Hematopoietic multipotent progenitor cell treated with erythropoietin and hydrocortisone succinate and interleukin-3 and kit ligand, for 17 days (in vitro differentiated cells): ENCODE data around the gene STRIP1.

Source experiments
- DNase-seq: peaks from one replicate; pipeline ENCODE4 v3.0.0-alpha.2; 2015; ENCODE audit warnings: low spot score

The STRIP1 gene, protein sequence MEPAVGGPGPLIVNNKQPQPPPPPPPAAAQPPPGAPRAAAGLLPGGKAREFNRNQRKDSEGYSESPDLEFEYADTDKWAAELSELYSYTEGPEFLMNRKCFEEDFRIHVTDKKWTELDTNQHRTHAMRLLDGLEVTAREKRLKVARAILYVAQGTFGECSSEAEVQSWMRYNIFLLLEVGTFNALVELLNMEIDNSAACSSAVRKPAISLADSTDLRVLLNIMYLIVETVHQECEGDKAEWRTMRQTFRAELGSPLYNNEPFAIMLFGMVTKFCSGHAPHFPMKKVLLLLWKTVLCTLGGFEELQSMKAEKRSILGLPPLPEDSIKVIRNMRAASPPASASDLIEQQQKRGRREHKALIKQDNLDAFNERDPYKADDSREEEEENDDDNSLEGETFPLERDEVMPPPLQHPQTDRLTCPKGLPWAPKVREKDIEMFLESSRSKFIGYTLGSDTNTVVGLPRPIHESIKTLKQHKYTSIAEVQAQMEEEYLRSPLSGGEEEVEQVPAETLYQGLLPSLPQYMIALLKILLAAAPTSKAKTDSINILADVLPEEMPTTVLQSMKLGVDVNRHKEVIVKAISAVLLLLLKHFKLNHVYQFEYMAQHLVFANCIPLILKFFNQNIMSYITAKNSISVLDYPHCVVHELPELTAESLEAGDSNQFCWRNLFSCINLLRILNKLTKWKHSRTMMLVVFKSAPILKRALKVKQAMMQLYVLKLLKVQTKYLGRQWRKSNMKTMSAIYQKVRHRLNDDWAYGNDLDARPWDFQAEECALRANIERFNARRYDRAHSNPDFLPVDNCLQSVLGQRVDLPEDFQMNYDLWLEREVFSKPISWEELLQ

GRCh38 chr1:110034451-110035235, at the start of gene STRIP1:
Gene STRIP1 (plus strand): TSS chr1:110034624. CDS start chr1:110034638, 14 bp downstream.
- DNase-seq: peak; percentile 97

DNA sequence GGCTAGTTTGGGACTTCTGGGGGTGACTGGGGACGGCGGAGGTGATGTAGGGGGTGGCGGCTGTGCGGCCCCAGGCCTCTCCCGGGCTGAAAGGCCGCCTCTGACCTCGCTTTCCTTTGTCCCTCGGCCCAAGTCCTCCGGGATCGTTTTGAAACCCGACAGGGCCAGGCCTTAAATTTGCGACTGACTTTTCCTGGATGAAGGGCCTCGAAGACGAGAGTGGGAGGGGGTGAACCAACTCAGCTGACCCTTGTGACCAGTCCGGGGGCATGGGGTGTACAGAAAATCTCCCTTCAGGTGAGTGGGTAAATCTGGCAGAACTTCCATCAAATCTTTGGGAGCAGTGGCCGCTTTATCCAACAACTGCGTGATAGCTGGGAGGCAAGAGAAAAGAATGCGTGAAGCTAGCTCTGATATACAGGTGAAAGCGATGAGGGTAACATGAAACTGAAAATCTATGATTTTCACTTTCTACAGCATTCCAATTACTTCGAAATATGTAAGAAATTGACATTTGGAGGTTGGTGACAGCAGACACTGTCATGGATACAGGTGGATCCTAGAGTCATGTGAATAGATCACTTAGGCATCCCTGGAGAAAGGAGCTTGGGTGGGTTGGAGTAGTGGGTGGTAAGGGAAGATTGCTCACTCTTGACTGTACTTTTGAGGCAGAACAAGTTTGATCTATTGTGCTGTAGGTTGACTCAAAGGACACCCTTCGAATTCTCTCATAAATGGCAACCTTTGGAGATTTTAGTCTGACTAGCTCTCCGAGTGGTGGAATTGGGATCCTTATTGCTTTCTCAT, 49.0 kb upstream of the STRIP1 start:
- DNase-seq: peak; percentile 27

GRCh38 chr1:109986054-109986444, 48.4 kb upstream of the STRIP1 start:
- DNase-seq: no peak

DNA sequence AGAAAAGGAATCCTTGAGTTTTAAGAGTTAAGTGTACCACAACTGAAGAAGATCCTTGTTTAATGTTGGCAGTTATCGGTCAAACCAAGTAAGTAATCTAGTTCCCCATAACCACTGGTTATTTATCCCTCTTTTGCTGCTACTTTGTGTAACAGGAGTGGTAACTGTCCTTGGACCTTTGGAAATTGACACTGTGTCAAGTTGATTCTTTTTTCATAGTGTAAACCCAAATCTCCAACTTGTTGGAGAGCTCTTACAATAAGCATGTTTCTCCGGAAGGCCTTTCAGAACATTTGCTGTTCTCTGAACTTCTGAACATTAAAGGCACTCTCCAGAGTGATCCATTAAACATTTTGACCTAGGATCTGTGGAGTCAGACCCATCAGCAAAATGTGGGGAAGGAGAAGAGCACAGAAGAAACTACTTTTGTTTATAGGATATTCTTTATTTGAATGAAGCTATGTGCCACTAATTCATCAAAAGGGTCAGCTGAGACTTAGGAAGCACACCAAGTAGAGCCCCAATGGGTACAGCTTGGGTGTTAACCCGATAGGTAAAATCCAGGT, 46.0 kb upstream of the STRIP1 start:
- no peak for DNase-seq

DNA sequence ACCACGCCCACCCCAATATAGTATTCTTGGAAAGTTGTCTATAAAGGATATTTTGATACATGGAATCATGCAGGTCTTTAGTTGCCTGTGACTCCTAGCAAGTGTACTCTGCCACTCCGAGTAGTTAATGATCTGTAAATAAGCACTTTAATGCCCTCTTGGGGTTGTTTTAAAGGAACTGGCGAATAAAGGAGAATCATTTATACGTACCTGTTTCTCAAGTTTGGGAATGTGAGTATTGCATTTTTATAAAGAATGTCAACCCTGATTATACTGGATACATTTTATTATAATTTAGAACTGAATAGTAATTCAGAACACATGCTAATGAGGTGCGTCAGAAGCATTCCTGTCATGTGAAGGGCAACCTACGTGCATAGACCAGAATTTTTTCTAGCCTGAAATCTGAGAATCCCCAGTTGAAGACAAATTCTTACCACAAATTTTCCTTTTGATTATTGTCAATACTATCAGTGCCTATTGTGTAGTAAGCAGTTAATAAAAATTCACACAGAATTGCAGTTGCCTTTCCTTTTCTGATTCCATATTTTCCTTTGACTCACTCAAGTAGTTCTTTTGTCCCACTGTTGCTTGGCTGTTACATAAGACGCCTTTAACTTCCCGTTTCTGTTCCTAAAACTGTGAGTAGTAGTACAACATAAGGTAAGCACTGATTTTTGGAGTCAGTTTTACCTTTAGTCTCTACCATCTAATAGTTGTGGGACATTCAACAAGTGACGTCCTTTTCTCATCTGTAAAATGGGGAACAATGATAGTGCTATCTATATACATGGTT, 44.7 kb upstream of the STRIP1 start:
- DNase-seq: no peak

DNA sequence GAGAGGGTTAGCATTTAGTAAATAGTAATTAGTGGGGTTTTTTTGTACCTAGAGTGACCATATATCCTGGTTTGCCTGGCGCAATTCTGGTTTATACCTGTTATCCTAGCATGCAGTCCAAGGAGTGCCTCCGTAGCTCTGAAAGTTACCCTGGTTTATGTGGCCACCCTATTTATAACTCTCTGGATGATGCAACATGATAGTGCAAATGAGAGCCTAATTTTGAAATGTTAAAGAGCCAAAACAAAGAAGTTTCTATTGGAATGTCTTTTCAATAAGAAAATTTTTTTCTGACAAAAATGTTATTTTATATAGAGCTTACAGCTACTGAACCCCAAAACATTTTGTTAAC, 44.1 kb upstream of the STRIP1 start:
- no peak for DNase-seq

GRCh38 chr1:109991400-109991925, 43.0 kb upstream of the STRIP1 start:
- no peak for DNase-seq

DNA sequence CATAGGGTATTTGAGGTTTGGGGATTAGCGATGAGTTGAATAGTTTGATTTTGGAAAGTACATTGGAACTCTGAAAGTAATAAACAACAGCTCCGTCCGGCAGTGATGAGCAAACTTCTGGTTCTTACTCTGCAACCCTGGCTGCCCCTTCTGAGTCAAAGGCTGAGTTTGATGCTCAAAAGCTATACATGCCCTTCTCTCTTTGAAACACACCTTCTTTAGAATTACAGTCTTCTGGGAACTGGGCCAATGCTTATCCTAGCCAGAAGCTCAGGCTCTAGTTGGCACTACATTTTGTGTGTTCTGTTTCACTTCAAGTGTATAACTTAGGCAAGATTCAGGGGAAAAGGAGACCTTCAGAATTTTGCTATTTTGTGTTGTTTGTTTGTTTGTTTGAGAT, 40.5 kb upstream of the STRIP1 start:
- DNase-seq: no peak

DNA sequence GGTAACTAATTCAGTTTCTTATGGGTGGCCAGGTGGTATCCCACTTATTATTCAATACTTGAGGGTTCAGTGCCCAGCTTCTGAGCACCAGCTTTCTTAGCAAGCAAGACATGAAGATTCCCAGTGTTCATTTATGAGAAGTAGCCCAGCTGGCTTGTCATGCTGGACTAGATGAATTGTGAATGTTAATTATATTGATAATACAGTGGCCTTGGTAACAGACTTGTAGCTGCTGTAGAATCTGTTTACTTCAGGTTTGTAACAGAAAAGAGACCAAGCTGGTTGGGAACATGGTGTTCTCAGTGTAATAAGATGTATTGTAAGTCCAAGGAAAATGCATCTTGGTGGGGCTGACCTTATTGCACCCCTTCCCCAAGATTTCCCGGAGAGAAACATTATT, 39.8 kb upstream of the STRIP1 start:
- DNase-seq: no peak

DNA sequence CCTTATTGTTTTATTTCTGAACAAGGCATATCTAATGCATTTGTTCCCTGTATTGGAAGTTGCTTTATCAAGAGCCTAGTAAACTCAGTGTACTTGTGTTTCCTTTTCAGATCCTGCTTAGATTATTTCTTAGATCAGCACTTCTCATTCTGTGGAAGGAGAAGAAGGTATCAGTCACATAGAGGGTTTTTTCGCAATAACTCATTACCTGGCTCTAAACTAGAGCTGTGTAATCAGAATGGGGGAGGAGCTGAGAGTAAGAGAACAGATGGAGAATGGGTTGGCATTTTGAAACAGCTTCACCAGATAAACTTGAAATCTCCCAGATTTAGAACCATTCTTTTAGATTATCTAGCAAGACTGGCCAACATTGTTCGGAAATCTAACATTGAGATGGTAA, 38.9 kb upstream of the STRIP1 start:
- DNase-seq: no peak

DNA sequence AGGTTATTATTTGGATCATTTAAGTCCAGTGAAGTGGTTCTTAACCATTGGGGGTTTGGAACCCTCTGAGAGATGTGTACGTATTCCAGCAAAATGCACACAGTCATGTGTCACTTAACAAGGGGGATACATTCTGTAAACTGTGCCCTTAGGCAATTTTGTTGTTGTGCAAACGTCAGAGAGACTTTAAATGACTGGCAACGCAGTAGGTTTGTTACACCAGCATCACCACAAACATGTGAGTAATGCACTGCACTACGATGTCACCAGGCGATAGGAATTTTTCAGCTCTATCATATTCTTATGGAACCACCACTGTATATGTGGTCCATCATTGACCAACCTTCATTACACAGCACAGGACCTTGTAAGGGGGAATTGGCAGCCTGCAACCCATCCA, 37.9 kb upstream of the STRIP1 start:
- no peak for DNase-seq

DNA sequence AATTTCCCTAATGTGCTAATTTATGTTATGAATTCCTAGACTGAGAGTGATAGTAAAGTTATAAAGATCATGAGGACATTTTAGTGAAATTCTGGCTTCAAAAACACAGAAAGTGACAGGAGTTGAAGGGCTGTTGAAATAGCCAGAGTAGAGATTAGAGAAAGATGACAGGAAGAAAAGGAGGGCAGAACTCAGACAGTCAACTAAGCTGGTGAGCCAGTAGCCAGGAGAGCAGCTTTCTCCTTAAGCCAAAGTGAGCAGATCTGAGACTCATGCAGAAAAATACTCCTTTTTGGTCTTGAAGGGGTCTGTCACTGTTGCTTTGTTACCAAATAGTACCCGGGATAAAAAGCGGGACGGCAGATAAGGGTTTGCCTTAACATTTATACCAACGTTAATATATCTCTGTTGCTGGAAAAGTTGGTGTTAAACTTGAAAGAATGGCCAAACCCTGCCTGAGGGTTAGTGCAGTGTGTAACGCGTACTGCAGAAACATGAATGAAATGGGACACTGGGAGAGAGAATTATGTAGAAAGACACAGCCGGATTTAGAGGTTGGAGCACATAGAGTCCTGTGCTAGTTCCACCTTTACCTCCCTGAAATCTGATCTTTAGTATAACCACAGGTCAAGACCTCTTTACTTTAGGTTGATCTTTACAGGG, 37.1 kb upstream of the STRIP1 start:
- no peak for DNase-seq

DNA sequence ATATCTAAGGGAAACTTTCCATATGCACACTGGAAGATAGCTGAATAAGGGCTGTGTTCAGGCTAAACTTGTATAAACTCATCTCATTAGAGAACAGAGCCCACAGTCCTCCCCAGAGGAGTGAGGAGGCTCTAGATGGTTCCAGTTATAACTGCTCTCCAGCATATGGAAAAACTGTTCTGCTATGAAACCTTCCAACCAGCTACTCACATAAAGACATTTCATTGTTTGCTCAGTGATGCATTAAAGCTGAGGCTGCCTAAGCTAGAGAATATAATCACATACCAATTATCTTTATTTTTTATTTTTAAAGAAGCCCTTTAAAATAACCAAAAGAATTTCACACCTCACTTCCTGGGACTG, 36.6 kb upstream of the STRIP1 start:
- no peak for DNase-seq

DNA sequence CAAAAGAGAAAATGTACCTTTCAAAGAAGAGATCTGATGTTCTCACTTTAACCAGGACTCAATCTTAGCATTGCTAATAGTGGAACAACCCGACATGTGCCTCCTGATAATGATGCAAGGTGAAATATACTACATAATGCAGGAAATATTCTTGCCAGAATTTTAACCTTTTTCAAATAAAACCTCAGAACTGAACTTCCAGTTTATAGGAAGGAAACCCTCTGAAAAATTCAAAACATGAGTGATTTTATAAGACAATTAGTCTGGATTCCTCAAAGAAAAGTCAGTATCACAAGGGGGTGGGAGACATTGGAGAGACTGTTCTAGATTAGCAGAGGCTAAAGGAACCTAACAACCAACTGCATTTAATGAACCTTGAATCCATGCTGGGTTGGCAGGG, 31.7 kb upstream of the STRIP1 start:
- DNase-seq: no peak

DNA sequence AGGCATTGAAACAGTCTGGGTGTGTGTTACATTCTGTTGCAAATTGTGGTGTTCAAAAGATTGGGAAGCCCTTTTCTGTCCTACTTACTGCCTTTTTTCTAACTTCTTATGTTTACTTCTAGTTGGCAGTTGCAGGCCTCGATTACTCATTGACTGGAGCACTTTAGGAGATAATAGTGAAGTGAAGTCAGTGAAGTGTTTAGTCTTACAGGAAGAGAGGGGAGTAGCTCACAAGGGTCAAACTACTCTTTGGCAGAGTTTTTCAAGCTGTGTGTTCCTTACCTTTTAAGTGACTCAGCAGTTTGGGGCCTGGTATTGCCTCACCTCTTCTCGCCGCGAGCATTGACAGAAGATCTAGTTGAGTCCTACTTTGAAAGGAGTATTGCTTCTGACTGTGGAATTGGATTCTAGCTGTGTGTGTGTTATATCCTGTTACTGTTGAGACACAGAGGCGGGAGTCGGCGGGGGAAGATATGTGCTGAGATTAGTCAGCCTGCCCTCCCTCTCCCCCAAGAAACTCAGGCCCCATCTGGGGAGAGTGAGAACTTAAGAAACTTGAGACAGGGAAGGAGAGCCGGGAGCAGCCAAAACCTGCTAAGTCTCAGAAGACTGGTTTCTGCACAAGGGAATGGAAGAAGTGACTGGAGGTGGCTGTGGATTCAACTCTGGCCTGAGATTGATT, 30.5 kb upstream of the STRIP1 start:
- no peak for DNase-seq

DNA sequence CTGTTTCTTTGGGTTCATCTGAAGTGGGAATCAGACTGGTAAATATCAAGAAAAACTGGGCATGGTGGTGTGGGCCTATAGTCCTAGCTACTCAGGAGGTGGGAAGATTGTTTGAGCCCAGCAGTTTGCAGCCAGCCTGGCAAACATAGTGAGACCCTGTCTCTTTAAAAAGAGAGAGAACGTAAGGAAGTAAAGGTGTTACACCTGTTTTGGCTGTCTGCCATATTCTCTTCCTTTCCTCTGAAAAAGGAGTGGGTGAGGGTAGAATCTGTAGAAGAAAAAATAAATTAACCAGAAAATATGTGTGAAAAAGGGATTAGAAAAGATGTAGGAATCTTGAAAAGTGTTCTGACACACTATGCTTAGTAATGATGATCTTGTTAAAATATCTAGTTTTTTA, 29.8 kb upstream of the STRIP1 start:
- no peak for DNase-seq

GRCh38 chr1:110005971-110006370, 28.5 kb upstream of the STRIP1 start:
- DNase-seq: no peak

- DNase-seq: no peak
Measured at GRCh38 chr1:110006516-110006915, 27.9 kb upstream of the STRIP1 start.
